GM12878 (cell line): ENCODE data around the gene PFKL. TPM values are rescaled to one million over a fixed set of nuclear protein-coding genes. Genes with fewer than 3 reads are reported as not detected.

Source experiments
- ATAC-seq: fragments of 200-7000 bp; cut with Tn5 transposase; 3 replicates; pipeline ENCODE4 v1.9.1; 2020; ENCODE audit warnings: mild to moderate bottlenecking, moderate library complexity
- BruUV-seq: library from RNA; stranded (reverse); fragments of 400-500 nt; replicated peaks from 2 replicates; lab custom pipeline; 2021; lab: Mats Ljungman, UMichigan
- CTCF ChIA-PET: fragments of 300-600 bp; sonication (Branson Sonifier 250); formaldehyde crosslinking; extraction: SDS; loops from one replicate; lab custom pipeline; 2021; ENCODE audit warnings: inconsistent platforms; lab: Yijun Ruan, JAX
- POLR2A ChIA-PET: fragments of 350-600 bp; formaldehyde crosslinking; extraction: SDS; loops from one replicate; lab custom pipeline; 2021; ENCODE audit warnings: inconsistent platforms; lab: Charles Lee
- RAD21 ChIA-PET: fragments of 300-600 bp; sonication (Branson Sonifier 250); formaldehyde crosslinking; loops from one replicate; lab custom pipeline; 2023; ENCODE audit warnings: antibody characterized with exemption; ENCODE audit not compliant: unreplicated experiment; lab: Charles Lee
- SMC1A ChIA-PET: fragments of 300-600 bp; sonication (Branson Sonifier 250); formaldehyde crosslinking; loops from one replicate; lab custom pipeline; 2023; ENCODE audit not compliant: unreplicated experiment, uncharacterized antibody; lab: Charles Lee
- DNase-seq: peaks from one replicate; pipeline ENCODE4 v3.0.0-alpha.2; 2011; ENCODE audit warnings: low read depth, low spot score
- FAIRE-seq: peaks from 3 replicates; lab custom pipeline; 2011; peaks lifted over from hg19 to GRCh38; lab: Jason Lieb, UNC
- H2AFZ ChIP-seq: 2 replicates; pipeline ENCODE4 v1.6.0; 2011; ENCODE audit warnings: low read depth, low read length, control low read depth; ENCODE audit not compliant: control insufficient read depth
- H3K27ac ChIP-seq: 2 replicates; pipeline ENCODE4 v1.5.1; 2011; ENCODE audit warnings: control low read depth; ENCODE audit not compliant: control insufficient read depth, insufficient read depth
- H3K27me3 ChIP-seq, 2 experiments: replicated peaks in 1 of 2; 2 replicates each; pipeline versions ENCODE4 v1.6.0 to v1.6.1; 2011; ENCODE audit warnings: low read length in 1 of 2; ENCODE audit not compliant: control insufficient read depth in 2 of 2, insufficient read depth in 2 of 2
- H3K36me3 ChIP-seq, 2 experiments: 2 replicates each; pipeline ENCODE4 v1.5.1; 2011; ENCODE audit warnings: low read length in 1 of 2; ENCODE audit not compliant: control insufficient read depth in 2 of 2, insufficient read depth in 2 of 2
- H3K4me1 ChIP-seq: 2 replicates; pipeline ENCODE4 v1.6.1; 2011; ENCODE audit warnings: mild to moderate bottlenecking, low read length, moderate library complexity, mixed read lengths; ENCODE audit not compliant: control insufficient read depth, insufficient read depth
- H3K4me2 ChIP-seq: 2 replicates; pipeline ENCODE4 v1.6.0; 2011; ENCODE audit warnings: control low read depth; ENCODE audit not compliant: control insufficient read depth, insufficient read depth
- H3K4me3 ChIP-seq: fragments of 200-600 bp; sonication (generic); 2 replicates; pipeline ENCODE4 v1.5.1; 2016
- H3K79me2 ChIP-seq: 2 replicates; pipeline ENCODE4 v1.6.0; 2011; ENCODE audit warnings: low read length; ENCODE audit not compliant: control insufficient read depth, insufficient read depth
- H3K9ac ChIP-seq: 2 replicates; pipeline ENCODE4 v1.8.0; 2011; ENCODE audit warnings: low read length, control low read depth, mixed read lengths; ENCODE audit not compliant: control insufficient read depth, insufficient read depth
- H3K9me3 ChIP-seq: replicated peaks from 3 replicates; pipeline ENCODE4 v1.5.1; 2011; ENCODE audit warnings: mild to moderate bottlenecking, low read length; ENCODE audit not compliant: control insufficient read depth, insufficient read depth
- H4K20me1 ChIP-seq: 2 replicates; pipeline ENCODE4 v1.6.0; 2011; ENCODE audit not compliant: control insufficient read depth, insufficient read depth
- ATF2 ChIP-seq: IDR thresholded peaks from 2 replicates; pipeline ENCODE4 v1.6.1; 2012; ENCODE audit warnings: low read length, inconsistent platforms
- EED ChIP-seq: sonication (generic); IDR thresholded peaks from 2 replicates; pipeline ENCODE4 v1.6.1; 2016; ENCODE audit warnings: antibody characterized with exemption, low read depth
- PAX5 ChIP-seq: IDR thresholded peaks from 2 replicates; pipeline ENCODE4 v1.6.1; 2011; ENCODE audit warnings: low read depth, low read length, borderline replicate concordance
- ZNF622 ChIP-seq: fragments of 450-650 bp; IDR thresholded peaks from 2 replicates; pipeline ENCODE4 v1.6.1; 2017; ENCODE audit warnings: mild to moderate bottlenecking, inconsistent platforms
- WGBS: methylation state at CpG from one replicate; pipeline ENCODE4 v1.1.6; 2016; ENCODE audit warnings: low lambda C conversion rate; ENCODE audit not compliant: insufficient replicate concordance, insufficient coverage; ENCODE audit errors: missing lambda C conversion rate; 5-methylcytosine and 5-hydroxymethylcytosine counted together
- in situ Hi-C: fragments of 300-500 bp; cut with MboI; formaldehyde crosslinking; loops from 9 replicates; pipeline ENCODE4 v1.14.3; 2018; ENCODE audit warnings: mixed read lengths
- intact Hi-C: fragments of 100-400 bp; cut with micrococcal nuclease; formaldehyde crosslinking; loops from one replicate; pipeline ENCODE4 v1.14.2; 2022; ENCODE audit not compliant: unreplicated experiment
- polyA plus RNA-seq, 11 experiments: library from polyadenylated mRNA; depleted of rRNA in 4 of 11; unstranded in 6 of 11; stranded (reverse) in 5 of 11; fragments of >200 nt; fragmentation: Nextera tagmentation in 4 of 11; fragmentation: Illumina TruSeq in 1 of 11; extraction: Ambion mirVana in 4 of 11; extraction: Trizol in 1 of 11; gene quantifications; 1 replicate in 1 of 11; 2 replicates in 10 of 11; pipeline versions ENCODE4 v1.2.1 to v1.2.3, GENCODE V29; 2011 to 2016; ENCODE audit warnings: inconsistent platforms in 2 of 11, missing spikeins in 2 of 11, low read depth in 1 of 11
- total RNA-seq, 4 experiments: library from RNA; depleted of rRNA in 3 of 4; stranded (reverse); fragments of >200 nt in 3 of 4; fragmentation: Illumina TruSeq in 1 of 4; extraction: Trizol in 1 of 4; gene quantifications; 2 replicates each; pipeline versions ENCODE4 v1.2.1 to v1.2.3, GENCODE V29; 2013 to 2021
- TF ChIP-seq, protein P1 (sequence below): fragments of 450-650 bp; IDR thresholded peaks from 2 replicates; pipeline ENCODE4 v1.6.1; 2016; ENCODE audit warnings: mild to moderate bottlenecking
- TF ChIP-seq, protein P2 (sequence below): IDR thresholded peaks from 2 replicates; pipeline ENCODE4 v1.6.1; 2011; ENCODE audit warnings: low read depth, low read length, improper control_type of control experiment, borderline replicate concordance
- TF ChIP-seq, protein P3 (sequence below): IDR thresholded peaks from 2 replicates; pipeline ENCODE4 v1.6.1; 2012; ENCODE audit warnings: low read depth, low read length, improper control_type of control experiment

Gene PFKL
- total and polyA plus RNA-seq, 10 of the 15 experiments (the other 5 are each of a cell fraction or from before 2014, with no cell fraction given): 1.2 to 192 (median 112) TPM

- no peaks in the 10 kb centered on the region for H3K79me2 ChIP-seq
- H3K27ac ChIP-seq: no peak overlapping the region
- SMC1A ChIA-PET: no interaction called here
- H3K4me3 ChIP-seq: no peak overlapping the region
- no peak for DNase-seq
- H3K4me2 ChIP-seq: no peak overlapping the region
- no peaks in the 10 kb centered on the region for H3K4me1 ChIP-seq
- 95% methylated on average over 14 of the region's 15 CpGs for WGBS
- no peak overlapping the region for H2AFZ ChIP-seq
- POLR2A ChIA-PET: no interaction called here
- RAD21 ChIA-PET: no interaction called here
- no peaks in the 10 kb centered on the region for H3K9me3 ChIP-seq
- BruUV-seq: no TSS peak
- no peak for TF ChIP-seq ATF2
- no peak for TF ChIP-seq PAX5
- no peak for TF ChIP-seq EED
- no peak for FAIRE-seq
- no peaks in the 10 kb centered on the region for H4K20me1 ChIP-seq
- in situ Hi-C loops (no loop called here), intact Hi-C loops (no loop called here)
- no peak for ATAC-seq
- H3K36me3 ChIP-seq: peaks cover 20 to 52% of the 10 kb centered on the region in 2 experiments; a peak in 3 of 4 replicates
- no peak overlapping the region for H3K9ac ChIP-seq
- H3K27me3 ChIP-seq: no peaks in the 10 kb centered on the region
- CTCF ChIA-PET: no interaction called here
Measured at GRCh38 chr21:44314128-44314527, 14.3 kb downstream of the PFKL start.

GRCh38 chr21:44314561-44314960 lies 14.7 kb downstream of the PFKL start:
- peaks cover 22 to 53% of the 10 kb centered on the region in 2 experiments; a peak in 3 of 4 replicates for H3K36me3 ChIP-seq
- ATAC-seq: no peak
- no peak overlapping the region for H3K4me3 ChIP-seq
- POLR2A ChIA-PET: no interaction called here
- H3K4me2 ChIP-seq: no peak overlapping the region
- DNase-seq: no peak
- FAIRE-seq: no peak
- BruUV-seq: no TSS peak
- H3K9me3 ChIP-seq: no peaks in the 10 kb centered on the region
- in situ Hi-C loops: no loop called here
- RAD21 ChIA-PET: no interaction called here
- CTCF ChIA-PET: interaction anchor here (1.4 kb wide), 1 partner anchor 10 kb away, joined by 4 read pairs; no protein-coding TSS in a partner anchor
- SMC1A ChIA-PET: no interaction called here
- H3K4me1 ChIP-seq: no peaks in the 10 kb centered on the region
- no peaks in the 10 kb centered on the region for H4K20me1 ChIP-seq
- intact Hi-C loops: no loop called here
- no peak overlapping the region for H3K9ac ChIP-seq
- H3K79me2 ChIP-seq: no peaks in the 10 kb centered on the region
- no peak for TF ChIP-seq ZNF622
- TF ChIP-seq, protein P1, sequence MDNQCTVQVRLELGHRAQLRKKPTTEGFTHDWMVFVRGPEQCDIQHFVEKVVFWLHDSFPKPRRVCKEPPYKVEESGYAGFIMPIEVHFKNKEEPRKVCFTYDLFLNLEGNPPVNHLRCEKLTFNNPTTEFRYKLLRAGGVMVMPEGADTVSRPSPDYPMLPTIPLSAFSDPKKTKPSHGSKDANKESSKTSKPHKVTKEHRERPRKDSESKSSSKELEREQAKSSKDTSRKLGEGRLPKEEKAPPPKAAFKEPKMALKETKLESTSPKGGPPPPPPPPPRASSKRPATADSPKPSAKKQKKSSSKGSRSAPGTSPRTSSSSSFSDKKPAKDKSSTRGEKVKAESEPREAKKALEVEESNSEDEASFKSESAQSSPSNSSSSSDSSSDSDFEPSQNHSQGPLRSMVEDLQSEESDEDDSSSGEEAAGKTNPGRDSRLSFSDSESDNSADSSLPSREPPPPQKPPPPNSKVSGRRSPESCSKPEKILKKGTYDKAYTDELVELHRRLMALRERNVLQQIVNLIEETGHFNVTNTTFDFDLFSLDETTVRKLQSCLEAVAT: no peak
- TF ChIP-seq, protein P2, sequence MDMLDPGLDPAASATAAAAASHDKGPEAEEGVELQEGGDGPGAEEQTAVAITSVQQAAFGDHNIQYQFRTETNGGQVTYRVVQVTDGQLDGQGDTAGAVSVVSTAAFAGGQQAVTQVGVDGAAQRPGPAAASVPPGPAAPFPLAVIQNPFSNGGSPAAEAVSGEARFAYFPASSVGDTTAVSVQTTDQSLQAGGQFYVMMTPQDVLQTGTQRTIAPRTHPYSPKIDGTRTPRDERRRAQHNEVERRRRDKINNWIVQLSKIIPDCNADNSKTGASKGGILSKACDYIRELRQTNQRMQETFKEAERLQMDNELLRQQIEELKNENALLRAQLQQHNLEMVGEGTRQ: no peak
- TF ChIP-seq, protein P3, sequence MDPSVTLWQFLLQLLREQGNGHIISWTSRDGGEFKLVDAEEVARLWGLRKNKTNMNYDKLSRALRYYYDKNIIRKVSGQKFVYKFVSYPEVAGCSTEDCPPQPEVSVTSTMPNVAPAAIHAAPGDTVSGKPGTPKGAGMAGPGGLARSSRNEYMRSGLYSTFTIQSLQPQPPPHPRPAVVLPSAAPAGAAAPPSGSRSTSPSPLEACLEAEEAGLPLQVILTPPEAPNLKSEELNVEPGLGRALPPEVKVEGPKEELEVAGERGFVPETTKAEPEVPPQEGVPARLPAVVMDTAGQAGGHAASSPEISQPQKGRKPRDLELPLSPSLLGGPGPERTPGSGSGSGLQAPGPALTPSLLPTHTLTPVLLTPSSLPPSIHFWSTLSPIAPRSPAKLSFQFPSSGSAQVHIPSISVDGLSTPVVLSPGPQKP: no peak
- no peak overlapping the region for H2AFZ ChIP-seq
- H3K27ac ChIP-seq: no peak overlapping the region
- WGBS: 93% methylated on average over 8 of the region's 11 CpGs
- no peaks in the 10 kb centered on the region for H3K27me3 ChIP-seq
